NT2/D1 (cell line): ENCODE results near the gene HSPG2.
"Not testable (repeated sequence)": the region's sequence is repeated elsewhere in the genome, so short reads cannot be mapped to it uniquely, and the experiment has no call there.

Experiments used
- DNase-seq: peaks from one replicate; pipeline ENCODE4 v3.0.0-alpha.2; 2011; ENCODE audit warnings: low read depth, low spot score
- H3K27me3 ChIP-seq: 2 replicates; pipeline ENCODE4 v1.6.0; 2011; ENCODE audit warnings: mild to moderate bottlenecking; ENCODE audit not compliant: insufficient read length, insufficient read depth
- H3K36me3 ChIP-seq: 2 replicates; pipeline ENCODE4 v1.6.1; 2011; ENCODE audit warnings: mild to moderate bottlenecking, low read length, mixed read lengths; ENCODE audit not compliant: insufficient read depth, insufficient read length
- H3K4me1 ChIP-seq: 2 replicates; pipeline ENCODE4 v1.5.1; 2011; ENCODE audit not compliant: insufficient read depth, insufficient read length
- H3K4me3 ChIP-seq: 2 replicates; pipeline ENCODE4 v1.5.1; 2011; ENCODE audit warnings: low read depth; ENCODE audit not compliant: insufficient read length
- H3K9ac ChIP-seq: 2 replicates; pipeline ENCODE4 v1.6.0; 2011; ENCODE audit warnings: low read depth; ENCODE audit not compliant: insufficient read length
- H3K9me3 ChIP-seq: 2 replicates; pipeline ENCODE4 v1.5.1; 2011; ENCODE audit warnings: mild to moderate bottlenecking, low read length; ENCODE audit not compliant: insufficient read depth
- SUZ12 ChIP-seq: IDR thresholded peaks from 2 replicates; pipeline ENCODE4 v1.6.1; 2011; ENCODE audit not compliant: insufficient read length, insufficient read depth; ENCODE audit errors: extremely low read depth
- YY1 ChIP-seq: IDR thresholded peaks from 2 replicates; pipeline ENCODE4 v1.6.1; 2011; ENCODE audit not compliant: insufficient read length, insufficient read depth
- ZNF274 ChIP-seq: IDR thresholded peaks from 2 replicates; pipeline ENCODE4 v1.6.1; 2011; ENCODE audit warnings: mild to moderate bottlenecking, low read depth, low read length

Gene HSPG2

GRCh38 chr1:21972973-21973441 is 35.9 kb upstream of the HSPG2 start:
- H3K9me3 ChIP-seq, H3K9ac ChIP-seq, H3K27me3 ChIP-seq, H3K4me3 ChIP-seq, DNase-seq, H3K4me1 ChIP-seq, H3K36me3 ChIP-seq: not testable (repeated sequence)

- H3K9me3 ChIP-seq, H3K36me3 ChIP-seq, H3K9ac ChIP-seq, H3K4me3 ChIP-seq, DNase-seq, H3K4me1 ChIP-seq, H3K27me3 ChIP-seq: not testable (repeated sequence)
These were observed 33.4 kb upstream of the HSPG2 start for GRCh38 chr1:21970523-21970922.

- not testable (repeated sequence) for H3K4me3 ChIP-seq, H3K9me3 ChIP-seq, H3K27me3 ChIP-seq, H3K36me3 ChIP-seq, H3K9ac ChIP-seq, DNase-seq, H3K4me1 ChIP-seq
These were observed 32.0 kb upstream of the HSPG2 start for GRCh38 chr1:21969066-21969465.

GRCh38 chr1:21967216-21967615 is 30.1 kb upstream of the HSPG2 start:
- not testable (repeated sequence) for H3K27me3 ChIP-seq, H3K9me3 ChIP-seq, H3K36me3 ChIP-seq, H3K4me3 ChIP-seq, H3K9ac ChIP-seq, H3K4me1 ChIP-seq, DNase-seq

GRCh38 chr1:21966247-21967000 is 29.3 kb upstream of the HSPG2 start:
- Histone ChIP-seq H3K36me3 (no peaks in the 10 kb centered on the region), H3K9ac (no peak overlapping the region), H3K9me3 (no peaks in the 10 kb centered on the region), H3K4me1 (peaks cover 4% of the 10 kb centered on the region), H3K27me3 (no peaks in the 10 kb centered on the region), H3K4me3 (no peak overlapping the region)
- no peak for TF ChIP-seq YY1
- TF ChIP-seq SUZ12: no peak
- no peak for TF ChIP-seq ZNF274
- no peak for DNase-seq

- TF ChIP-seq ZNF274: no peak
- TF ChIP-seq SUZ12: no peak
- TF ChIP-seq YY1: no peak
- no peaks in the 10 kb centered on the region for H3K36me3 ChIP-seq
- H3K4me3 ChIP-seq: no peak overlapping the region
- H3K27me3 ChIP-seq: no peaks in the 10 kb centered on the region
- H3K9ac ChIP-seq: peak overlapping the region; percentile 28
- no peaks in the 10 kb centered on the region for H3K9me3 ChIP-seq
- DNase-seq: peak; percentile 59
- H3K4me1 ChIP-seq: peaks cover 4% of the 10 kb centered on the region
These were observed 26.5 kb upstream of the HSPG2 start for GRCh38 chr1:21963477-21964217.

- H3K9me3 ChIP-seq: no peaks in the 10 kb centered on the region
- H3K4me1 ChIP-seq: peaks cover 4% of the 10 kb centered on the region
- DNase-seq: no peak
- H3K9ac ChIP-seq: peak overlapping the region; percentile 10
- TF ChIP-seq SUZ12 (no peak), ZNF274 (no peak), YY1 (no peak)
- no peaks in the 10 kb centered on the region for H3K27me3 ChIP-seq
- no peaks in the 10 kb centered on the region for H3K36me3 ChIP-seq
- no peak overlapping the region for H3K4me3 ChIP-seq
These were observed 24.7 kb upstream of the HSPG2 start for GRCh38 chr1:21961799-21962198.

GRCh38 chr1:21961337-21961736 is 24.2 kb upstream of the HSPG2 start:
- no peaks in the 10 kb centered on the region for H3K9me3 ChIP-seq
- no peak for DNase-seq
- no peaks in the 10 kb centered on the region for H3K27me3 ChIP-seq
- H3K4me1 ChIP-seq: peaks cover 8% of the 10 kb centered on the region
- H3K36me3 ChIP-seq: no peaks in the 10 kb centered on the region
- no peak for TF ChIP-seq YY1
- TF ChIP-seq SUZ12: no peak
- H3K4me3 ChIP-seq: no peak overlapping the region
- no peak overlapping the region for H3K9ac ChIP-seq
